Esophagus muscularis mucosa (tissue), 4 donors: ENCODE results near the gene CCM2L. TPM values are rescaled to one million over a fixed set of nuclear protein-coding genes. Genes with fewer than 3 reads are reported as not detected.
A peak's percentile ranks its signal among the peaks of the same experiment; 100 is the strongest.

Experiments used
- DNase-seq: peaks from one replicate; pipeline ENCODE4 v3.0.0-alpha.2; 2017; ENCODE audit errors: extremely low spot score
- H3K27ac ChIP-seq, 4 donors: fragments of 200-600 bp; sonication (generic); replicated peaks in 1 of 4; 1 replicate in 3 of 4; 2 replicates in 1 of 4; pipeline ENCODE4 v1.5.1; 2016 to 2019; ENCODE audit warnings: mild to moderate bottlenecking in 1 of 4
- H3K27me3 ChIP-seq, 4 donors: fragments of 200-600 bp; sonication (generic); one replicate each; pipeline versions ENCODE4 v1.5.1 to v1.6.0; 2016 to 2019
- H3K36me3 ChIP-seq, 4 donors: fragments of 200-600 bp; sonication (generic); one replicate each; pipeline ENCODE4 v1.5.1; 2016 to 2019
- H3K4me1 ChIP-seq, 4 donors: fragments of 200-600 bp; sonication (generic); one replicate each; pipeline ENCODE4 v1.5.1; 2016 to 2019
- H3K4me3 ChIP-seq, 4 donors: fragments of 200-600 bp; sonication (generic); 1 replicate in 2 of 4; 2 replicates in 2 of 4; pipeline ENCODE4 v1.5.1; 2016 to 2019; ENCODE audit warnings: mild to moderate bottlenecking in 4 of 4, moderate library complexity in 1 of 4
- H3K9me3 ChIP-seq, 4 donors: fragments of 200-600 bp; sonication (generic); 1 replicate in 3 of 4; 2 replicates in 1 of 4; pipeline ENCODE4 v1.5.1; 2016 to 2019
- EP300 ChIP-seq: sonication (generic); formaldehyde crosslinking; IDR thresholded peaks from one replicate; pipeline ENCODE4 v1.6.1; 2017; ENCODE audit warnings: antibody characterized with exemption
- POLR2A ChIP-seq: fragments of 450-650 bp; IDR thresholded peaks from one replicate; pipeline ENCODE4 v1.6.1; 2017; ENCODE audit warnings: antibody characterized with exemption, moderate library complexity, mild to moderate bottlenecking, low read depth
- POLR2AphosphoS5 ChIP-seq, 2 donors: sonication (generic); formaldehyde crosslinking; IDR thresholded peaks; one replicate each; pipeline ENCODE4 v1.6.1; 2017; ENCODE audit warnings: antibody characterized with exemption in 2 of 2
- WGBS: methylation state at CpG from one replicate; pipeline ENCODE4 v1.1.5; 2018; 5-methylcytosine and 5-hydroxymethylcytosine counted together
- intact Hi-C: fragments of 100-400 bp; cut with DNase I; formaldehyde crosslinking; loops from one replicate; pipeline ENCODE4 v1.15.1; 2023
- total RNA-seq, 4 donors: library from RNA; depleted of rRNA; stranded (reverse); fragments of >200 nt; gene quantifications; one replicate each; pipeline versions ENCODE4 v1.1.0 to v1.2.1, GENCODE V29; 2016
- TF ChIP-seq, protein P1 (sequence below), 3 experiments: fragments of 200-600 bp in 2 of 3; fragments of 450-650 bp in 1 of 3; sonication (generic) in 2 of 3; IDR thresholded peaks; one replicate each; pipeline ENCODE4 v1.5.1; 2017 to 2019; ENCODE audit warnings: antibody characterized with exemption in 3 of 3, mild to moderate bottlenecking in 2 of 3, moderate library complexity in 1 of 3

Gene CCM2L
- total RNA-seq, 4 donors from 2014 or later: 6.0 to 12.1 (median 10.4) TPM

DNA sequence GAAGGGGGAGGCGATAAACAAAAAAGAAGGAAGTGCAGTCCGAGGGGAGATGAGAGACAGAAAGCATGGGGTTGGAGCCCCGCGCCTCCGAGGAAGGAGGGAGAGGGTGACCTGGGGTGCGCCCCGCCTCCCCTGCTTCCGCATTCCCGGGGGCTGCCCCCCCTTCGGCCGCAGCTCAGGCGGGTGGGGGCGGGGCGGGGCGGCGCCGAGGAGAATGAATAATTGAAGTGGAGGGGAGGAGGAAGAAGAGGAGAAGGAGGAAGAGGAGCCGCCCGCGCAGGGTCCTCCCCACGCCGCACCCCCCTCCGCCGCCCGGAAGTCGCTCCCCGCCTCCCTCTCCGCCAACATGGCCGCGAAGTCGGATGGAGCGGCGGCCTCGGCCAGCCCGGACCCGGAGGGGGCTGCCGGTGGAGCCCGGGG lies 42.4 kb upstream of the CCM2L start, which contains the start of gene XKR7:
TSS of gene XKR7 (plus strand) at position 322 of the 420 bp plus-strand sequence. CDS start at position 347, 25 bp downstream.
- Histone ChIP-seq H3K9me3 (no peaks in the 10 kb centered on the region), H3K4me1 (peaks cover 0 to 12% (median 6%) of the 10 kb centered on the region in 4 donors), H3K27ac (no peak within 1 kb of the TSS), H3K36me3 (no peaks in the 10 kb centered on the region), H3K4me3 (peak within 1 kb of the TSS in 3 of 4 donors; percentile 24 to 32 (median 27)), H3K27me3 (peaks cover 0 to 83% (median 20%) of the 10 kb centered on the region in 4 donors)
- WGBS: 2% methylated on average over 27 of the region's 38 CpGs
- intact Hi-C loops: no loop called here
- TF ChIP-seq EP300: no peak
- no peak for TF ChIP-seq POLR2A
- TF ChIP-seq POLR2AphosphoS5 (IDR thresholded peaks at IDR 0.05): no peak
- TF ChIP-seq, protein P1, sequence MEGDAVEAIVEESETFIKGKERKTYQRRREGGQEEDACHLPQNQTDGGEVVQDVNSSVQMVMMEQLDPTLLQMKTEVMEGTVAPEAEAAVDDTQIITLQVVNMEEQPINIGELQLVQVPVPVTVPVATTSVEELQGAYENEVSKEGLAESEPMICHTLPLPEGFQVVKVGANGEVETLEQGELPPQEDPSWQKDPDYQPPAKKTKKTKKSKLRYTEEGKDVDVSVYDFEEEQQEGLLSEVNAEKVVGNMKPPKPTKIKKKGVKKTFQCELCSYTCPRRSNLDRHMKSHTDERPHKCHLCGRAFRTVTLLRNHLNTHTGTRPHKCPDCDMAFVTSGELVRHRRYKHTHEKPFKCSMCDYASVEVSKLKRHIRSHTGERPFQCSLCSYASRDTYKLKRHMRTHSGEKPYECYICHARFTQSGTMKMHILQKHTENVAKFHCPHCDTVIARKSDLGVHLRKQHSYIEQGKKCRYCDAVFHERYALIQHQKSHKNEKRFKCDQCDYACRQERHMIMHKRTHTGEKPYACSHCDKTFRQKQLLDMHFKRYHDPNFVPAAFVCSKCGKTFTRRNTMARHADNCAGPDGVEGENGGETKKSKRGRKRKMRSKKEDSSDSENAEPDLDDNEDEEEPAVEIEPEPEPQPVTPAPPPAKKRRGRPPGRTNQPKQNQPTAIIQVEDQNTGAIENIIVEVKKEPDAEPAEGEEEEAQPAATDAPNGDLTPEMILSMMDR (IDR thresholded peaks at IDR 0.05): no peak
- no peak for DNase-seq

DNA sequence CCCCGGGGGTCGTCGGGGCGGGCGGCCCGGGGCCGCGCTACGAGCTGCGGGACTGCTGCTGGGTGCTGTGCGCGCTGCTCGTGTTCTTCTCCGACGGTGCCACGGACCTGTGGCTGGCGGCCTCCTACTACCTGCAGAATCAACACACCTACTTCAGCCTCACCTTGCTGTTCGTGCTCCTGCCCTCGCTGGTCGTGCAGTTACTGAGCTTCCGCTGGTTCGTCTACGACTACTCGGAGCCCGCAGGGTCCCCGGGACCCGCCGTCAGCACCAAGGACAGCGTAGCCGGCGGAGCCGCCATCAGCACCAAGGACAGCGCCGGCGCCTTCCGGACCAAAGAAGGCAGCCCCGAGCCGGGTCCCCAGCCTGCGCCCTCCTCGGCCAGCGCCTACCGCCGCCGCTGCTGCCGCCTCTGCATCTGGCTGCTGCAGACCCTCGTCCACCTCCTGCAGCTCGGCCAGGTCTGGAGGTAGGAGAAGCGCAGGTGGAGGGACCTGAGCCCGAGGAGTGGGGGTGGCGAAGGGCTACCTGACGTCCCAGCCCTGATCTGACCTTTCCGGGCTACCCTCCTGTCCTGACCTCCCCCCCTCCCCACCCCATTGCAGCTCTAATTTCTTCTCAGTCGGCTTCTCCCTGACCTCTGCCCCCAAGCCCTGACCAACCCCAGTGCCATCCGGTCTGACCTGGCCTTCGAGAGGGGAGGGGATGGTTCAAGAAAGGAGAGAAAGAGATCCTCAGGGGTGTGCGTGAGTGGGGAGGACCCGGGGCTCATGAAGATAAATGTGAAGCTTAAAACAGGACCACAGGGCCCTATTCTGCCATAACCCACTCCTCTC lies 41.7 kb upstream of the CCM2L start:
- DNase-seq: no peak
- Histone ChIP-seq H3K36me3 (no peaks in the 10 kb centered on the region), H3K9me3 (no peaks in the 10 kb centered on the region), H3K27me3 (peaks cover 0 to 80% (median 20%) of the 10 kb centered on the region in 4 donors), H3K4me3 (peak overlapping the region in 1 of 4 donors; percentile 32), H3K4me1 (peaks cover 0 to 12% (median 6%) of the 10 kb centered on the region in 4 donors), H3K27ac (no peak overlapping the region)
- intact Hi-C loops: no loop called here
- TF ChIP-seq, protein P1 (IDR thresholded peaks at IDR 0.05): no peak
- TF ChIP-seq POLR2AphosphoS5 (IDR thresholded peaks at IDR 0.05): peak in 1 of 2 donors; percentile 58
- WGBS: 15% methylated on average over 4 of the region's 57 CpGs

DNA sequence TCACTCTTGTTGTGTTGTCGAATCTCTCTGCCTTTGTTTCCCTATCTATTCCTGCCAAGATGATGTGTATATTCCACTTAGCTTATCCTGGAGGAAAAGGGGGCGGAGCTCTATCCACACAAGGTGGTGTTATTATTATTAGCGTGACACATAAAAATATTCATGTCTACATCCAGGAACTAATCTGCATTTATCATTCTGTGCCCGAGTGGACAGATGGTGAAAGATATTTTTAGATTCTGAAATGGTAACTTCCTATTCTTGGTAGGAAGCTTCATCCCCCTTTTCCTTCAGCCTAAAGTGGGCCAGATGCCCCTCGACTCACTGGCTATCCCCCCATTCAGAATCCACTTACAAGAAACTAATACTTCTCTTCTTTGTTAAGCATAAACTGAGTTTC lies 40.2 kb upstream of the CCM2L start:
- intact Hi-C loops: no loop called here
- WGBS: 64% methylated on average over 5 of the region's 5 CpGs
- TF ChIP-seq, protein P1 (IDR thresholded peaks at IDR 0.05): no peak
- no peak for TF ChIP-seq EP300
- TF ChIP-seq POLR2AphosphoS5 (IDR thresholded peaks at IDR 0.05): no peak
- TF ChIP-seq POLR2A: no peak
- H3K4me3 ChIP-seq: no peak overlapping the region
- no peaks in the 10 kb centered on the region for H3K9me3 ChIP-seq
- H3K36me3 ChIP-seq: no peaks in the 10 kb centered on the region
- peaks cover 0 to 78% (median 22%) of the 10 kb centered on the region in 4 donors for H3K27me3 ChIP-seq
- DNase-seq: no peak
- no peak overlapping the region for H3K27ac ChIP-seq
- peaks cover 0 to 12% (median 6%) of the 10 kb centered on the region in 4 donors for H3K4me1 ChIP-seq

DNA sequence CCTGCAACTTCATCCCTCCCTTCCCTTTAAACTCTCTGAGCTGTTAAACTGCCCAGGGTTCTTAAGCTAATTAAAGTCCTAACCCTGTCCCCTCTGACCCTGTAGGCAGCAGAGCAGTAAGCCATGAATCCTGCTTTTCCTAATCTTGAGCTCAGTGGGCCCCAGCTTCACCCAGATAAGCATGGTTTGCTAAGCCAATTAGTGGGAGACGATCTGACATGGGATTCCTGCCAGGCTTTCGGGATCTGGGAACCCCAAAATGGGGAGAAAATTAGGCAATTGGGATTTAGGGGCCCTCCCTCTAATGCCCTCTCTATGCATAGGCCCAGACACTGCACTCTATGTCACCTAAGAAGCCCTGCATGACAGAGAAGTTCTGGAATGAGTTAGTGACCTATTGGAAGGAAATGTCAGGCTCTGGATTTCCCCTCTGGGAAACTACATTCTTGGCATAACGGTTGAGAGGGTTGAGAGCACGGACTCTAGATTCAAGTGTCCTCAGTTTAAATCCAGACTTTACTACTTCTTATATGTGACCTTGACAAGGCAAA lies 37.7 kb upstream of the CCM2L start:
- Histone ChIP-seq H3K4me3 (no peak overlapping the region), H3K27me3 (peaks cover 0 to 64% (median 6%) of the 10 kb centered on the region in 4 donors), H3K4me1 (peaks cover 0 to 10% (median 6%) of the 10 kb centered on the region in 4 donors), H3K36me3 (no peaks in the 10 kb centered on the region), H3K27ac (no peak overlapping the region), H3K9me3 (no peaks in the 10 kb centered on the region)
- intact Hi-C loops: no loop called here
- 48% methylated on average over 4 of the region's 4 CpGs for WGBS
- TF ChIP-seq POLR2A: no peak
- no peak for TF ChIP-seq EP300
- no peak for TF ChIP-seq POLR2AphosphoS5 (IDR thresholded peaks at IDR 0.05)
- TF ChIP-seq, protein P1 (IDR thresholded peaks at IDR 0.05): no peak
- no peak for DNase-seq
